K562 (cell line): Measurements from ENCODE around the gene HYCC2. TPM values are rescaled to one million over a fixed set of nuclear protein-coding genes. Genes with fewer than 3 reads are reported as not detected.

ENCODE experiments used
- ADNP ChIP-seq: fragments of 200-800 bp; sonication (Bioruptor generic); IDR thresholded peaks from 2 replicates; pipeline ENCODE4 v1.6.1; 2016; ENCODE audit warnings: missing genetic modification characterization, missing compliant biosample characterization
- ARID1B ChIP-seq: fragments of 450-650 bp; IDR thresholded peaks from 2 replicates; pipeline ENCODE4 v1.6.1; 2016; ENCODE audit warnings: antibody characterized with exemption, mild to moderate bottlenecking, inconsistent platforms
- ARID2 ChIP-seq: fragments of 450-650 bp; IDR thresholded peaks from 2 replicates; pipeline ENCODE4 v1.6.1; 2017; ENCODE audit warnings: antibody characterized with exemption, mild to moderate bottlenecking
- FOXK2 ChIP-seq, 2 experiments: fragments of 450-650 bp; IDR thresholded peaks in 1 of 2; conservative IDR thresholded peaks in 1 of 2; 2 replicates each; pipeline ENCODE4 v1.6.1; 2016; ENCODE audit warnings: low read depth in 2 of 2, mild to moderate bottlenecking in 1 of 2
- FOXM1 ChIP-seq, 2 experiments: fragments of 450-650 bp in 1 of 2; sonication (generic) in 1 of 2; formaldehyde crosslinking in 1 of 2; IDR thresholded peaks; 2 replicates each; pipeline versions ENCODE4 v1.6.1 to v1.9.0; 2017 to 2022; ENCODE audit warnings: low read depth in 2 of 2, mild to moderate bottlenecking in 2 of 2, missing genetic modification reagents in 1 of 2, moderate library complexity in 1 of 2
- HNRNPH1 ChIP-seq: fragments of 200-400 bp; formaldehyde crosslinking; optimal IDR thresholded peaks from 2 replicates; pipeline ENCODE3; 2017; ENCODE audit warnings: low read depth, mild to moderate bottlenecking, low read length, moderate library complexity
- JUNB ChIP-seq: fragments of 450-650 bp; formaldehyde crosslinking; conservative IDR thresholded peaks from 2 replicates; pipeline ENCODE4 v1.4.0; 2020; ENCODE audit warnings: mild to moderate bottlenecking
- KDM4B ChIP-seq, 2 experiments: fragments of 450-650 bp in 1 of 2; sonication (generic) in 1 of 2; IDR thresholded peaks; 2 replicates each; pipeline ENCODE4 v1.6.1; 2016 to 2017; ENCODE audit warnings: borderline replicate concordance in 2 of 2, antibody characterized with exemption in 1 of 2, low read depth in 1 of 2, mild to moderate bottlenecking in 1 of 2
- MCM2 ChIP-seq: fragments of 450-650 bp; IDR thresholded peaks from 2 replicates; pipeline ENCODE4 v1.6.1; 2017; ENCODE audit warnings: low read depth, mild to moderate bottlenecking
- MIER1 ChIP-seq: fragments of 450-650 bp; IDR thresholded peaks from 2 replicates; pipeline ENCODE4 v1.6.1; 2016; ENCODE audit warnings: antibody characterized with exemption, mild to moderate bottlenecking, low read depth
- MYC ChIP-seq, 2 experiments: fragments of 250-450 bp in 1 of 2; sonication (Bioruptor Pico) in 1 of 2; IDR thresholded peaks; 2 replicates each; pipeline versions ENCODE4 v1.5.1 to v1.6.1; 2012 to 2021; ENCODE audit warnings: low read depth in 2 of 2, borderline replicate concordance in 1 of 2, improper control_type of control experiment in 1 of 2, low read length in 1 of 2, mild to moderate bottlenecking in 1 of 2, moderate library complexity in 1 of 2
- NCOA2 ChIP-seq, 2 experiments: fragments of 450-650 bp; IDR thresholded peaks; 2 replicates each; pipeline ENCODE4 v1.6.1; 2018; ENCODE audit warnings: mild to moderate bottlenecking in 2 of 2, moderate library complexity in 1 of 2; ENCODE audit not compliant: partially characterized antibody in 2 of 2
- NRF1 ChIP-seq, 2 experiments: fragments of 450-650 bp; IDR thresholded peaks in 1 of 2; conservative IDR thresholded peaks in 1 of 2; 2 replicates each; pipeline ENCODE4 v1.6.1; 2014; ENCODE audit warnings: mild to moderate bottlenecking in 2 of 2
- PHF8 ChIP-seq: fragments of 200-600 bp; sonication (generic); IDR thresholded peaks from 2 replicates; pipeline ENCODE4 v1.6.1; 2012; ENCODE audit warnings: mixed run types, mild to moderate bottlenecking, inconsistent platforms, low read length, moderate library complexity, borderline replicate concordance
- PREB ChIP-seq: sonication (generic); formaldehyde crosslinking; IDR thresholded peaks from 2 replicates; pipeline ENCODE4 v1.8.1; 2023; ENCODE audit warnings: mild to moderate bottlenecking, missing genetic modification reagents
- SOX6 ChIP-seq: fragments of 450-650 bp; IDR thresholded peaks from 2 replicates; pipeline ENCODE4 v1.6.1; 2014; ENCODE audit warnings: mild to moderate bottlenecking
- TAF1 ChIP-seq: IDR thresholded peaks from 2 replicates; pipeline ENCODE4 v1.6.1; 2011; ENCODE audit warnings: mild to moderate bottlenecking, low read length, moderate library complexity; ENCODE audit not compliant: insufficient read depth, control insufficient read depth, severe bottlenecking; ENCODE audit errors: extremely low read depth
- TCF7L2 ChIP-seq: fragments of 150-350 bp; IDR thresholded peaks from 2 replicates; pipeline ENCODE4 v1.6.1; 2016; ENCODE audit warnings: low read depth, mild to moderate bottlenecking, low read length, moderate library complexity
- TFAM ChIP-seq: fragments of 250-450 bp; sonication (Bioruptor Pico); conservative IDR thresholded peaks from 2 replicates; pipeline ENCODE4 v1.5.0; 2021; ENCODE audit warnings: mild to moderate bottlenecking, moderate library complexity
- UBTF ChIP-seq, 2 experiments: IDR thresholded peaks; 2 replicates each; pipeline ENCODE4 v1.6.1; 2012; ENCODE audit warnings: improper control_type of control experiment in 2 of 2, low read depth in 2 of 2, low read length in 2 of 2, borderline replicate concordance in 1 of 2
- ZNF212 ChIP-seq: fragments of 450-650 bp; formaldehyde crosslinking; IDR thresholded peaks from 2 replicates; pipeline ENCODE4 v1.4.0; 2020; ENCODE audit warnings: mild to moderate bottlenecking
- polyA plus RNA-seq, 8 experiments: library from polyadenylated mRNA; depleted of rRNA in 4 of 8; stranded (reverse) in 5 of 8; unstranded in 3 of 8; fragments of >200 nt; fragmentation: Nextera tagmentation in 2 of 8; fragmentation: Illumina TruSeq in 1 of 8; extraction: Ambion mirVana in 2 of 8; extraction: Trizol in 1 of 8; gene quantifications; 2 replicates each; pipeline versions ENCODE4 v1.2.1 to v1.2.3, GENCODE V29; 2011 to 2014; ENCODE audit warnings: inconsistent platforms in 1 of 8, missing spikeins in 1 of 8
- total RNA-seq, 7 experiments: library from RNA; depleted of rRNA in 6 of 7; stranded (reverse); fragments of >200 nt in 6 of 7; fragmentation: Illumina TruSeq in 2 of 7; extraction: Trizol in 2 of 7; gene quantifications; 2 replicates each; pipeline versions ENCODE4 v1.2.1 to v1.2.3, GENCODE V29; 2011 to 2021; ENCODE audit warnings: low replicate concordance in 1 of 7

HYCC2 gene
- total and polyA plus RNA-seq, 9 of the 15 experiments (the other 6 are each of a cell fraction or from before 2014, with no cell fraction given): 5.4 to 20.0 (median 9.8) TPM

GRCh38 chr2:201118121-201118960 lies 46.9 kb upstream of the HYCC2 start (continued):
- TF ChIP-seq JUNB (no peak), FOXM1 (IDR thresholded peaks at IDR 0.05; ENCODE audit: low read depth) (no peak; the same call in 1 of the 2 replicates), FOXM1 (CRISPR knock-in tag; IDR thresholded peaks at IDR 0.05; ENCODE audit: low read depth) (no peak), TAF1 (peak; percentile 66), UBTF (IDR thresholded peaks at IDR 0.05; ENCODE audit: borderline replicate concordance in 1 of 2, low read depth in 2 of 2, low read length in 2 of 2) (peak; percentile 70 to 71; a peak in 2 of 4 replicates), ZNF212 (CRISPR knock-in tag) (no peak), HNRNPH1 (no peak), PREB (CRISPR knock-in tag) (no peak), MYC (IDR thresholded peaks at IDR 0.05; ENCODE audit: low read depth, low read length) (peak; percentile 56), MYC (CRISPR knock-in tag; IDR thresholded peaks at IDR 0.05; ENCODE audit: borderline replicate concordance, low read depth) (no peak), ARID2 (no peak), MIER1 (no peak), NRF1 (conservative IDR thresholded peaks at IDR 0.05 in 1 of 2, IDR thresholded peaks at IDR 0.05 in 1 of 2) (peak; percentile 71 to 78), TFAM (no peak), MCM2 (no peak), FOXK2 (conservative IDR thresholded peaks at IDR 0.05 in 1 of 2, IDR thresholded peaks at IDR 0.05 in 1 of 2; ENCODE audit: low read depth in 2 of 2) (0 out of 4 replicates have a peak, but pooled peaks of 1 of the 2 experiments have one; percentile 46), ADNP (tag) (peak; percentile 67), SOX6 (0 out of 2 replicates have a peak, but pooled peaks have one; percentile 12), NCOA2 (IDR thresholded peaks at IDR 0.05; ENCODE audit: partially characterized antibody in 2 of 2) (peak in 1 of 2 experiments; percentile 6), PHF8 (peak; percentile 35; the same call in 1 of the 2 replicates), ARID1B (peak; percentile 38), KDM4B (IDR thresholded peaks at IDR 0.05; ENCODE audit: borderline replicate concordance in 2 of 2, low read depth in 1 of 2) (no peak), TCF7L2 (no peak)
